ENCODE results near the gene ELAVL3.
"Not testable (repeated sequence)": the region's sequence is repeated elsewhere in the genome, so short reads cannot be mapped to it uniquely, and the experiment has no call there.

The ELAVL3 gene

GRCh38 chr19:11408591-11408990, 72.3 kb downstream of the ELAVL3 start:
- DNase-seq (ENCODE audit: insufficient read length) (no peak), FAIRE-seq (no peak)
- no peak for TF ChIP-seq POLR2A (IDR thresholded peaks at IDR 0.05; ENCODE audit: low read depth, low read length)
- no peak for TF ChIP-seq POLR2AphosphoS5 (IDR thresholded peaks at IDR 0.05; ENCODE audit: low read depth, low read length)
- TF ChIP-seq TAF1 (IDR thresholded peaks at IDR 0.05; ENCODE audit: borderline replicate concordance, low read depth, low read length) = no peak

- not testable (repeated sequence) for FAIRE-seq; DNase-seq (ENCODE audit: insufficient read length)
These were observed 74.1 kb downstream of the ELAVL3 start for GRCh38 chr19:11406703-11407236.

DNA sequence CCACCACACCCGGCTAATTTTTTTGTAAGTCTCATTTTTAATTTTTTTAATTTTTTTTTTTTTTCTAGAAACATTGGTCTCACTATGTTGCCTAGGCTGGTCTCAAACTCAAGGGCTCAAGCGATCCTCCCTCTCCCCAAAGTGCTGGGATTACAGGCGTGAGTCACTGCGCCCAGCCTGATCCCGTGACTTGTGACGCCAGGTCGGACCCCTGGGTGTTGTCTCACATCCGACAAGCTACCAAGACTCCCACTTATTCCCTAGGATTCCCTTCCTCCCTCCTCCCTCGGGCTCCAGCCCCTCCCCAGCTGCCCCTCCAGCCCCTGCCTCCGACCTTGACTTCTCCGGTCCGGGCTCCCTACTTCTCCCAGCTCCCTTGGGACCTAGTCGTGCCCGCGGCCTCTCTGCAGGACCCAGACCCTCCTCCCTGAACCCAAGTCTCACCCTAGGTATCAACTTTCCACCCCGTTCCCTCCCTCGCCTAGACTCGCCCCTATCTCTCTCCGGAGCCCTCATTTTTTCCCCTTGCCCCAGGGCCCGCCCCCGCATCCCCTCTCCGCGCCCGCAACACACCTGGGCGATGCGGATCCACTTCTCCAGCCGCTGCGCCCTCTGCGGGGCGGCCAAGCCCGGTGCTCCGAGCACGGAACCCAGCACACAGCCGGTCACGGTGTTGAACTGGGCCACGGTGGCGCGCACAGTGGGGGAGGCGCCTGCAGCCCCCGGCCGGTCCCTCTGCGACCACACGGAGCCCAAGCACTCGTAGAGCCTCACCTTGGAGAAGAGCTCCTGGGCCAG, 74.8 kb downstream of the ELAVL3 start:
- FAIRE-seq = no peak
- DNase-seq (ENCODE audit: insufficient read length) = no peak
- TF ChIP-seq TAF1 (IDR thresholded peaks at IDR 0.05; ENCODE audit: borderline replicate concordance, low read depth, low read length) (no peak), POLR2A (IDR thresholded peaks at IDR 0.05; ENCODE audit: low read depth, low read length) (no peak), POLR2AphosphoS5 (IDR thresholded peaks at IDR 0.05; ENCODE audit: low read depth, low read length) (no peak)

DNA sequence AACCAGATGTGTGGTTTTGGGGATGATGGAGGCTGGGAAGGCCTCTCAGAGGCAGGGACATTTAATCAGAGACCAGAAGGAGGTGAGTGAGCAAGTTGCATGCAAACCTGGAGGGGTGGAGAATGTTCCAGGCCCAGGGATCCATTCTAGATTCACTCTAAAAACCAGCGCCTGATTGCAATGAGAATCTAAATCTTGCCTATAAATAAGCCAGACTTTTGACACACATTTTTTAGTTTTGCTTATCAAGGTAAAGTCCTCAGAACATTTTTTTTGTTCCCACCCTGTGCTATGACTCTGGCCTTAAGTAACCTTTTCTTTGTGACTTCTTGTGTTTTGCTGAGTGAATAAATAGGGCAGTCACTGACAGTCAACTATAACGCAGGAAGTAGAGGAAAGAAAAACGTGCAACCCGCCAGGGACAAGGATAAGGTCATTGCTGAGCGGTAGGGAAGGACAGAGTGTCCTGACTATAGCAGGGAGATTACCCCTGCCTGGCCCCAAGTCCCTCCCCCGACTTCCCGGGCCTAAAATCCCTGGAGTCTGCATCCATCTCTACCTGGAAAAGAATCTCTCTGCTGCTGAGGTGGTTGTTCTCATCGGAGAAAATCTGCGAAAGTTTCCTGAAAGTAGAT, 76.1 kb downstream of the ELAVL3 start:
- DNase-seq (ENCODE audit: insufficient read length) (no peak), FAIRE-seq (no peak)
- TF ChIP-seq POLR2A (IDR thresholded peaks at IDR 0.05; ENCODE audit: low read depth, low read length) = no peak
- no peak for TF ChIP-seq POLR2AphosphoS5 (IDR thresholded peaks at IDR 0.05; ENCODE audit: low read depth, low read length)
- no peak for TF ChIP-seq TAF1 (IDR thresholded peaks at IDR 0.05; ENCODE audit: borderline replicate concordance, low read depth, low read length)

- DNase-seq (ENCODE audit: insufficient read length) = no peak
- TF ChIP-seq POLR2AphosphoS5 (IDR thresholded peaks at IDR 0.05; ENCODE audit: low read depth, low read length) (no peak), POLR2A (IDR thresholded peaks at IDR 0.05; ENCODE audit: low read depth, low read length) (no peak), TAF1 (IDR thresholded peaks at IDR 0.05; ENCODE audit: borderline replicate concordance, low read depth, low read length) (no peak)
- no peak for FAIRE-seq
These were observed 78.9 kb downstream of the ELAVL3 start for GRCh38 chr19:11401808-11402543.

Measured in GM12892 (cell line).